ENCODE data around the gene HESX1. TPM values are rescaled to one million over a fixed set of nuclear protein-coding genes. Genes with fewer than 3 reads are reported as not detected.

The HESX1 gene
- total and polyA plus RNA-seq, 2 of the 13 experiments (the other 11 are each of a cell fraction or from before 2014, with no cell fraction given) = 0.57 to 0.75 TPM

GRCh38 chr3:57168151-57168550, 31.6 kb downstream of the HESX1 start (continued):
- TF ChIP-seq CENPT (CRISPR knock-in tag; IDR thresholded peaks at IDR 0.05; ENCODE audit: low read depth) (no peak), TMF1 (CRISPR knock-in tag; IDR thresholded peaks at IDR 0.05; ENCODE audit: low read depth) (no peak), MEIS2 (CRISPR knock-in tag; IDR thresholded peaks at IDR 0.05) (no peak)

GRCh38 chr3:57166660-57167059, 33.1 kb downstream of the HESX1 start:
- Histone ChIP-seq H3K27me3 (ENCODE audit: control insufficient read depth in 1 of 2, insufficient read depth in 2 of 2, low read length in 2 of 2) (peaks cover 5 to 56% of the 10 kb centered on the region in 2 experiments), H3K9me3 (ENCODE audit: low read length) (no peaks in the 10 kb centered on the region), H2AFZ (ENCODE audit: low read length) (no peak overlapping the region), H3K9ac (ENCODE audit: insufficient read depth, low read depth, low read length) (no peak overlapping the region), H3K27ac (ENCODE audit: extremely low read length, insufficient read depth, low read length) (no peak overlapping the region), H3K4me1 (ENCODE audit: insufficient read depth, low read length) (peaks cover 33% of the 10 kb centered on the region), H3K36me3 (replicated peaks in 1 of 2; ENCODE audit: control insufficient read depth in 1 of 2, insufficient read depth in 2 of 2, low read length in 2 of 2) (no peaks in the 10 kb centered on the region), H4K20me1 (ENCODE audit: insufficient read depth, low read length) (no peaks in the 10 kb centered on the region), H3K4me3 (replicated peaks in 1 of 3; ENCODE audit: insufficient read depth in 1 of 3, low read depth in 2 of 3, low read length in 3 of 3) (no peak overlapping the region), H3K79me2 (ENCODE audit: insufficient read depth, low read length) (no peaks in the 10 kb centered on the region), H3K4me2 (ENCODE audit: low read depth, low read length) (no peak overlapping the region)
- ATAC-seq (no peak), FAIRE-seq (no peak), DNase-seq (ENCODE audit: low spot score) (no peak)
- BruUV-seq (replicated peaks) = no TSS peak
- WGBS (ENCODE audit: low lambda C conversion rate) = 16% methylated on average over 2 of the region's 2 CpGs
- intact Hi-C loops (cut with micrococcal nuclease; ENCODE audit: unreplicated experiment) = no loop called here
- ChIA-PET POLR2A (no interaction called here), CTCF (ENCODE audit: low intra/inter-chr PET ratio, low total read pairs) (no interaction called here)
- in situ Hi-C loops (cut with HindIII; ENCODE audit: extremely low pct_ligation_motif_present, low pct_unique_long_range_greater_than_20kb) = no loop called here
- TF ChIP-seq ZHX2 (IDR thresholded peaks at IDR 0.05; ENCODE audit: low read depth) (no peak), ZHX2 (CRISPR knock-in tag; IDR thresholded peaks at IDR 0.05; ENCODE audit: borderline replicate concordance) (no peak), ELF4 (CRISPR knock-in tag; IDR thresholded peaks at IDR 0.05; ENCODE audit: borderline replicate concordance) (no peak), HDAC2 (CRISPR knock-in tag; IDR thresholded peaks at IDR 0.05) (no peak), TAF1 (CRISPR knock-in tag; IDR thresholded peaks at IDR 0.05) (no peak), HMGXB4 (CRISPR knock-in tag; IDR thresholded peaks at IDR 0.05; ENCODE audit: borderline replicate concordance in 1 of 2, low read depth in 1 of 2) (no peak), SNAPC4 (CRISPR knock-in tag; IDR thresholded peaks at IDR 0.05) (no peak)
